ENCODE results near the gene CORO7.

CORO7 gene

GRCh38 chr16:4419402-4419959 is 3.1 kb upstream of the CORO7 start:
- DNase-seq (ENCODE audit: extremely low spot score), result no peak
- POLR2A ChIA-PET, result no interaction called here
- CTCF ChIA-PET, result interaction anchor here (0.7 to 5.8 kb wide), 2 partner anchors 16 to 166 kb away, joined by 7 to 54 read pairs; no protein-coding TSS in a partner anchor
- no peak for TF ChIP-seq LEF1 (IDR thresholded peaks at IDR 0.05; ENCODE audit: borderline replicate concordance)
- TF ChIP-seq ARNT (IDR thresholded peaks at IDR 0.05), result no peak
- no peak for TF ChIP-seq NFRKB (IDR thresholded peaks at IDR 0.05)

DNA sequence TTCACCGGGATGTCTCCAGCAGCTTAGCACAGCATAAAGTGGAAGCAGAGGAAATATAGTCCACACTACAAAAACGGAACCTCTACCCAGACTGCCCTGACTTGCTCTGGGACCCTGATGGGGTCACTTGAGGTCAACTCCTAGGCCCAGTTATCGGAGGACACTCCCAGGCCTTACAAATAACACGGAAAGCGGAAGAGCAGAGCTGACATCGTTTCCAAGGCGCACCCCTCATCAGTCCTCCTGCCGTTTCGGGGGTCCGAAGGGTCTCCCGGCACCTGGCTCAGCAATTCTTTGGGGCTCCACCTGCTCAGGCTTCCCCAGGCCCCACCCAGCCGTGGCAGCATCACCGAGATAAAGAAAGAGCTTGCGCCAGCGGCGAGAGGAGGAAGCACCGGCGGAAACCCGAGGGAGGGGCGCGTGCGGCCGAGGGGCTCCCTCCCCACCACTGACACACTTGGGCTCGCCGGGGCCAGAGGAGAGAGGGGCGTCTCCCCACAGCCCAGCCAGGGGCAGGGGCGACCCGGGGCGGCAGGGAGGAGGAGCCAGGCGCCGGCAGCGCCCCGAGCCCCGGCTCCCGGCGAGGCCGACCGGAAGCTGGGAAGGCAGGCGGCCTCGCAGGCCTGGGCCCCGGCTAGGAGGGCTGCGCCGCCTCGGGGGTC is 727 bp downstream of the CORO7 start:
- TF ChIP-seq TARDBP (IDR thresholded peaks at IDR 0.05) (no peak), ARNT (IDR thresholded peaks at IDR 0.05) (no peak), BHLHE40 (IDR thresholded peaks at IDR 0.05; ENCODE audit: borderline replicate concordance) (no peak), NFRKB (IDR thresholded peaks at IDR 0.05) (no peak), FOXK2 (IDR thresholded peaks at IDR 0.05) (no peak), CTBP1 (IDR thresholded peaks at IDR 0.05; ENCODE audit: borderline replicate concordance) (no peak), LEF1 (IDR thresholded peaks at IDR 0.05; ENCODE audit: borderline replicate concordance) (no peak), HDGF (IDR thresholded peaks at IDR 0.05; ENCODE audit: borderline replicate concordance) (no peak), SP1 (IDR thresholded peaks at IDR 0.05) (no peak), ELF4 (IDR thresholded peaks at IDR 0.05) (no peak), ZNF384 (IDR thresholded peaks at IDR 0.05) (no peak), L3MBTL2 (conservative IDR thresholded peaks at IDR 0.05) (no peak), FOXA1 (IDR thresholded peaks at IDR 0.05) (no peak), SUZ12 (IDR thresholded peaks at IDR 0.05) (no peak), FOXM1 (IDR thresholded peaks at IDR 0.05; ENCODE audit: borderline replicate concordance) (no peak)
- TF ChIP-seq, protein P1, sequence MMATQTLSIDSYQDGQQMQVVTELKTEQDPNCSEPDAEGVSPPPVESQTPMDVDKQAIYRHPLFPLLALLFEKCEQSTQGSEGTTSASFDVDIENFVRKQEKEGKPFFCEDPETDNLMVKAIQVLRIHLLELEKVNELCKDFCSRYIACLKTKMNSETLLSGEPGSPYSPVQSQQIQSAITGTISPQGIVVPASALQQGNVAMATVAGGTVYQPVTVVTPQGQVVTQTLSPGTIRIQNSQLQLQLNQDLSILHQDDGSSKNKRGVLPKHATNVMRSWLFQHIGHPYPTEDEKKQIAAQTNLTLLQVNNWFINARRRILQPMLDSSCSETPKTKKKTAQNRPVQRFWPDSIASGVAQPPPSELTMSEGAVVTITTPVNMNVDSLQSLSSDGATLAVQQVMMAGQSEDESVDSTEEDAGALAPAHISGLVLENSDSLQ (IDR thresholded peaks at IDR 0.05), result no peak
- ChIA-PET CTCF (interaction anchor here (0.5 to 5.8 kb wide), 2 partner anchors 12 to 62 kb away, joined by 3 to 54 read pairs; no protein-coding TSS in a partner anchor), POLR2A (interaction anchor here (1.0 to 1.7 kb wide), 5 partner anchors 9 to 64 kb away, joined by 3 to 5 read pairs (median 4); partner anchors contain the start of gene PAM16)
- DNase-seq (ENCODE audit: extremely low spot score), result peak; percentile 37

- CTCF ChIA-PET, result interaction anchor here (0.8 to 5.8 kb wide), 2 partner anchors 11 to 44 kb away, joined by 3 to 54 read pairs; no protein-coding TSS in a partner anchor
- no peak for DNase-seq (ENCODE audit: extremely low spot score)
- no peak for TF ChIP-seq SUZ12 (IDR thresholded peaks at IDR 0.05)
- POLR2A ChIA-PET, result interaction anchor here (1.2 to 1.6 kb wide), 2 partner anchors 11 to 12 kb away, joined by 3 to 5 read pairs; no protein-coding TSS in a partner anchor
Measured at GRCh38 chr16:4414187-4414917, 2.0 kb downstream of the CORO7 start.

DNA sequence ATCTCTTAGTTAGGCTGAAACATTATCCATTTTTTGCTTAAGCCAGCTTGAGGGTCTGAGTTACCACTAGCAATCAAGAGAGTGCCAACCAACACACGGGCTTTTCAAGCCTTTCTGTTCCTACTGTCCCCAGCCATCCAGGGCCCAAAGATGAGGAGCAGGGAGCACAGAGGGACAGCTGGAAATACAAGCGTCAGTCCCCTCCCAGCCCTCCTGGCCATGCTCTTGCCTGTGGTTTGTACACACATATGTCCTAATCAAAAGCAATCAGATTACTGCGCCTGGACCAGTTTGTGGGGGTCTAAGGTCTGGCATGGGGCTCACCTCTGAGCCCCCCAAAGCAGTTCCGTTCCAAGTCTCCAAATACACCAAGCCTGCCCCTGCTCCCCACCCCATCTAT is 3.5 kb downstream of the CORO7 start:
- ChIA-PET POLR2A (no interaction called here), CTCF (interaction anchor here (0.6 to 2.3 kb wide), 2 partner anchors 10 to 206 kb away, joined by 3 to 8 read pairs; no protein-coding TSS in a partner anchor)
- TF ChIP-seq NFRKB (IDR thresholded peaks at IDR 0.05) (no peak), LEF1 (IDR thresholded peaks at IDR 0.05; ENCODE audit: borderline replicate concordance) (no peak), ELF4 (IDR thresholded peaks at IDR 0.05) (no peak), CTBP1 (IDR thresholded peaks at IDR 0.05; ENCODE audit: borderline replicate concordance) (no peak), TARDBP (IDR thresholded peaks at IDR 0.05) (no peak), BHLHE40 (IDR thresholded peaks at IDR 0.05; ENCODE audit: borderline replicate concordance) (no peak), SP1 (IDR thresholded peaks at IDR 0.05) (no peak), FOXA1 (IDR thresholded peaks at IDR 0.05) (no peak), FOXK2 (IDR thresholded peaks at IDR 0.05) (no peak), HDGF (IDR thresholded peaks at IDR 0.05; ENCODE audit: borderline replicate concordance) (no peak), FOXM1 (IDR thresholded peaks at IDR 0.05; ENCODE audit: borderline replicate concordance) (no peak), L3MBTL2 (conservative IDR thresholded peaks at IDR 0.05) (no peak), ARNT (IDR thresholded peaks at IDR 0.05) (no peak)
- TF ChIP-seq, protein P1 (IDR thresholded peaks at IDR 0.05), result no peak
- DNase-seq (ENCODE audit: extremely low spot score), result no peak

- ChIA-PET POLR2A (no interaction called here), CTCF (interaction anchor here (2.3 kb wide), 1 partner anchor 10 kb away, joined by 8 read pairs; no protein-coding TSS in a partner anchor)
- TF ChIP-seq FOXA1 (IDR thresholded peaks at IDR 0.05), result no peak
- no peak for TF ChIP-seq ZNF384 (IDR thresholded peaks at IDR 0.05)
- TF ChIP-seq SUZ12 (IDR thresholded peaks at IDR 0.05), result no peak
- no peak for TF ChIP-seq TARDBP (IDR thresholded peaks at IDR 0.05)
- TF ChIP-seq BHLHE40 (IDR thresholded peaks at IDR 0.05; ENCODE audit: borderline replicate concordance), result no peak
- TF ChIP-seq FOXK2 (IDR thresholded peaks at IDR 0.05), result no peak
- TF ChIP-seq, protein P1 (IDR thresholded peaks at IDR 0.05), result no peak
- TF ChIP-seq L3MBTL2 (conservative IDR thresholded peaks at IDR 0.05), result no peak
- no peak for TF ChIP-seq ARNT (IDR thresholded peaks at IDR 0.05)
- TF ChIP-seq HDGF (IDR thresholded peaks at IDR 0.05; ENCODE audit: borderline replicate concordance), result no peak
- no peak for TF ChIP-seq CTBP1 (IDR thresholded peaks at IDR 0.05; ENCODE audit: borderline replicate concordance)
- TF ChIP-seq ELF4 (IDR thresholded peaks at IDR 0.05), result no peak
- TF ChIP-seq LEF1 (IDR thresholded peaks at IDR 0.05; ENCODE audit: borderline replicate concordance), result no peak
- no peak for TF ChIP-seq NFRKB (IDR thresholded peaks at IDR 0.05)
- TF ChIP-seq FOXM1 (IDR thresholded peaks at IDR 0.05; ENCODE audit: borderline replicate concordance), result no peak
- no peak for TF ChIP-seq SP1 (IDR thresholded peaks at IDR 0.05)
Measured at GRCh38 chr16:4412159-4412558, 4.2 kb downstream of the CORO7 start.

More at GRCh38 chr16:4412159-4412558, 4.2 kb downstream of the CORO7 start:
- no peak for DNase-seq (ENCODE audit: extremely low spot score)
